Activated CD4-positive, alpha-beta T cell treated with anti-CD3 and anti-CD28 coated beads for 36 hours (primary cell): Measurements from ENCODE around the gene TLE5. TPM values are rescaled to one million over a fixed set of nuclear protein-coding genes. Genes with fewer than 3 reads are reported as not detected.

Experiments
- ATAC-seq: fragments of 200-7000 bp; cut with Tn5 transposase; one replicate; pipeline ENCODE4 v1.10.0; 2021; ENCODE audit warnings: mild to moderate bottlenecking, moderate library complexity
- CTCF ChIA-PET: fragments of 350-600 bp; sonication (Branson Sonifier 250); formaldehyde crosslinking; loops from one replicate; lab custom pipeline; 2021; ENCODE audit warnings: antibody characterized with exemption; lab: Charles Lee
- POLR2A ChIA-PET: fragments of 350-600 bp; sonication (Branson Sonifier 250); formaldehyde crosslinking; loops from one replicate; lab custom pipeline; 2021; ENCODE audit warnings: antibody characterized with exemption, inconsistent platforms; lab: Charles Lee
- DNase-seq: peaks from one replicate; pipeline ENCODE4 v3.0.0-alpha.2; 2020
- H3K27ac Mint-ChIP-seq: one replicate; pipeline ENCODE4 v1.8.0; 2021; ENCODE audit warnings: mixed read lengths
- H3K27me3 Mint-ChIP-seq: one replicate; pipeline ENCODE4 v1.8.0; 2021; ENCODE audit warnings: mixed read lengths
- H3K36me3 Mint-ChIP-seq: one replicate; pipeline ENCODE4 v1.8.0; 2021; ENCODE audit warnings: low read depth, mixed read lengths
- H3K4me1 Mint-ChIP-seq: one replicate; pipeline ENCODE4 v1.8.0; 2021; ENCODE audit warnings: mixed read lengths
- H3K4me3 Mint-ChIP-seq: one replicate; pipeline ENCODE4 v1.8.0; 2021; ENCODE audit warnings: mild to moderate bottlenecking, moderate library complexity, mixed read lengths
- H3K9me3 Mint-ChIP-seq: one replicate; pipeline ENCODE4 v1.8.0; 2021; ENCODE audit warnings: low read depth, mixed read lengths
- intact Hi-C, 2 experiments: fragments of 100-400 bp; cut with DNase I in 1 of 2; cut with micrococcal nuclease in 1 of 2; formaldehyde crosslinking; loops; one replicate each; pipeline versions ENCODE4 v1.14.2 to v1.15.1; 2022 to 2024; cut with DNase I, micrococcal nuclease
- total RNA-seq, 2 experiments: library from RNA; stranded (reverse); gene quantifications; one replicate each; pipeline ENCODE4 v1.2.3, GENCODE V29; 2021

Gene TLE5
- total RNA-seq, 2 experiments from 2014 or later: 349 to 533 TPM

GRCh38 chr19:3102239-3103140 is 40.2 kb upstream of the TLE5 start:
- intact Hi-C loops: loop anchor here in 1 of 2 experiments (10.0 kb wide), 1 partner anchor 458 kb away; no protein-coding TSS in a partner anchor
- H3K27ac Mint-ChIP-seq: no peak overlapping the region
- no peak for ATAC-seq
- CTCF ChIA-PET: interaction anchor here (0.9 to 4.1 kb wide), 5 partner anchors 15 to 215 kb away, joined by 3 to 28 read pairs (median 4); no protein-coding TSS in a partner anchor
- no peak overlapping the region for H3K4me3 Mint-ChIP-seq
- POLR2A ChIA-PET: interaction anchor here (1.0 kb wide), 1 partner anchor 67 kb away, joined by 3 read pairs; no protein-coding TSS in a partner anchor
- DNase-seq: no peak
- no peaks in the 10 kb centered on the region for H3K9me3 Mint-ChIP-seq
- peaks cover 18% of the 10 kb centered on the region for H3K4me1 Mint-ChIP-seq
- H3K27me3 Mint-ChIP-seq: no peaks in the 10 kb centered on the region
- no peaks in the 10 kb centered on the region for H3K36me3 Mint-ChIP-seq

- no peaks in the 10 kb centered on the region for H3K27me3 Mint-ChIP-seq
- H3K9me3 Mint-ChIP-seq: no peaks in the 10 kb centered on the region
- intact Hi-C loops: loop anchor here in 1 of 2 experiments (10.0 kb wide), 1 partner anchor 456 kb away; no protein-coding TSS in a partner anchor
- H3K27ac Mint-ChIP-seq: no peak overlapping the region
- no peak overlapping the region for H3K4me3 Mint-ChIP-seq
- no peaks in the 10 kb centered on the region for H3K36me3 Mint-ChIP-seq
- CTCF ChIA-PET: interaction anchor here (0.6 to 4.1 kb wide), 3 partner anchors 137 to 283 kb away, joined by 3 to 28 read pairs (median 4); no protein-coding TSS in a partner anchor
- DNase-seq (no peak), ATAC-seq (no peak)
- H3K4me1 Mint-ChIP-seq: peaks cover 24% of the 10 kb centered on the region
- POLR2A ChIA-PET: no interaction called here
Measured at GRCh38 chr19:3100747-3101730, 38.7 kb upstream of the TLE5 start.

GRCh38 chr19:3100331-3100730 is 38.0 kb upstream of the TLE5 start:
- Mint-ChIP-seq H3K9me3 (no peaks in the 10 kb centered on the region), H3K27me3 (no peaks in the 10 kb centered on the region), H3K4me1 (peaks cover 31% of the 10 kb centered on the region), H3K27ac (no peak overlapping the region), H3K4me3 (no peak overlapping the region), H3K36me3 (no peaks in the 10 kb centered on the region)
- no peak for DNase-seq
- intact Hi-C loops: loop anchor here in 1 of 2 experiments (10.0 kb wide), 1 partner anchor 456 kb away; no protein-coding TSS in a partner anchor
- ChIA-PET POLR2A (no interaction called here), CTCF (interaction anchor here (0.6 to 1.4 kb wide), 2 partner anchors 150 to 284 kb away, joined by 3 to 4 read pairs; no protein-coding TSS in a partner anchor)
- no peak for ATAC-seq

DNA sequence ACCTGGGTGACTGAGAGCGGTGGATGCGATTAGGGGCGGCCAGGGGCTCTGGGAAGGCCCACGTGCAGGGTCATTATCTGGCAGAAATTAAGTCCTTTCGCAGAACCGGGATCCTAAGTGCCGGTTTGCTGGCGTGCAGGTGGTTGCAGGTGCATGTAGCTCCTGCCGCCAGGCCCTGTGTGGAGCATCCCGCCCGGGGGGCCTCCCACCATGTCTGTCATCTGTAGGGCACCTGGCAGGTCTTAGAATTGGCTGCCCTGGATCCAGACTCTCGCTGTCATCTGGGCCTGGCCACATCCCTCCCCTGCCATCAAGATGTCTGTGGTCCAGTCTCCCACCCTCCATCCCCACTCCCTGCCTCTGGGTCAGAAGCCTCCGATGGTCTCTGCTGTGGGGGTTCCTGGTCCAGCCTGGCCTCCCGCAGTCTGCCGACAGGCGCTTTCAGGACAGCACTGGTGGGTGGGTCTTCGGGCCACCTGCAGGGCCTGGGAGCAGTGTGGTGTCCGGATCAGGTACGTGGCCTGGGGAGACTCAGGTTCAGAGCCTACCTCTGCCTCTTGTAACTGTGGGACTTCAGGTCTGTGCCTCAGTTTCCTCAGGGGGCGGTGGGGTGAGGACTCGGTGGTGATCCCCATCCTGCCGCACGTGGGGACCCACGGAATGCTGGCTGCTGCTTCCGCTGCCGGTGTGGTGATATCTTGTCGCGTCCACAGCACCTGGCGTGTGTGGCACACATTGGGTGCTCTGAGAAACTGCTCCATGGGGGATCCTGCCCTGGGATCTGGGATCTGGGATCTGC is 37.3 kb upstream of the TLE5 start:
- no peaks in the 10 kb centered on the region for H3K36me3 Mint-ChIP-seq
- H3K4me1 Mint-ChIP-seq: peaks cover 34% of the 10 kb centered on the region
- no peak overlapping the region for H3K27ac Mint-ChIP-seq
- H3K4me3 Mint-ChIP-seq: no peak overlapping the region
- ChIA-PET POLR2A (interaction anchor here (0.6 kb wide), 1 partner anchor 18 kb away, joined by 5 read pairs; no protein-coding TSS in a partner anchor), CTCF (interaction anchor here (1.1 to 1.4 kb wide), 2 partner anchors 10 to 149 kb away, joined by 3 to 4 read pairs; no protein-coding TSS in a partner anchor)
- no peak for DNase-seq
- ATAC-seq: no peak
- intact Hi-C loops: loop anchor here in 1 of 2 experiments (10.0 kb wide), 1 partner anchor 455 kb away; no protein-coding TSS in a partner anchor
- no peaks in the 10 kb centered on the region for H3K27me3 Mint-ChIP-seq
- H3K9me3 Mint-ChIP-seq: no peaks in the 10 kb centered on the region

- POLR2A ChIA-PET: interaction anchor here (0.6 kb wide), 1 partner anchor 19 kb away, joined by 5 read pairs; no protein-coding TSS in a partner anchor
Measured at GRCh38 chr19:3098515-3099346, 36.4 kb upstream of the TLE5 start.

DNA sequence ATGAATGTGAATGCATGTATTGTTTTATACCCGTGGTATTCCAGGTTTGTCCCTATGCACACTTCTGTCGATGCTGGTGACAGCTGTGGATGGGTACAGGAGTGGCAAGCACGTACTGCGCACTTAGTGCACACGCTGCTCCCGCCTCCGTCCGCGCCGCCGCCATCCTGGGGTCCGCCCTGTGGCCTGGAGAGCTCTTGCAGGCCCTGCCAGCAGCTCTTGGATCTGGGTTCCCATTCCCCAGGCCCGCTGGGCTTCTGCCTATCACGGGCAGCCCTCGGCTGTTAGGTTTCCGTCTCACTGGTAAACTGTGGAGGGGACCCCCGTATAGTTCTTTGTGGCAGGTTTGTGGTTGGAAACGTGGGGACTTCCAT is 35.8 kb upstream of the TLE5 start:
- no peak for ATAC-seq
- Mint-ChIP-seq H3K36me3 (no peaks in the 10 kb centered on the region), H3K9me3 (no peaks in the 10 kb centered on the region), H3K4me1 (peaks cover 28% of the 10 kb centered on the region), H3K4me3 (no peak overlapping the region), H3K27ac (no peak overlapping the region), H3K27me3 (no peaks in the 10 kb centered on the region)
- intact Hi-C loops: no loop called here
- ChIA-PET CTCF (interaction anchor here (0.7 to 1.1 kb wide), 2 partner anchors 8 to 11 kb away, joined by 3 to 4 read pairs; no protein-coding TSS in a partner anchor), POLR2A (no interaction called here)
- no peak for DNase-seq

More at GRCh38 chr19:3098515-3099346, 36.4 kb upstream of the TLE5 start:
- intact Hi-C loops: no loop called here
- Mint-ChIP-seq H3K36me3 (no peaks in the 10 kb centered on the region), H3K4me1 (peaks cover 29% of the 10 kb centered on the region), H3K27ac (no peak overlapping the region), H3K27me3 (no peaks in the 10 kb centered on the region), H3K4me3 (peak overlapping the region; percentile 45), H3K9me3 (no peaks in the 10 kb centered on the region)
- DNase-seq (no peak), ATAC-seq (no peak)
- CTCF ChIA-PET: interaction anchor here (1.1 kb wide), 1 partner anchor 10 kb away, joined by 4 read pairs; no protein-coding TSS in a partner anchor

GRCh38 chr19:3097442-3097871 is 35.2 kb upstream of the TLE5 start:
- ATAC-seq (no peak), DNase-seq (no peak)
- ChIA-PET CTCF (interaction anchor here (0.7 kb wide), 1 partner anchor 9 kb away, joined by 3 read pairs; no protein-coding TSS in a partner anchor), POLR2A (no interaction called here)
- Mint-ChIP-seq H3K9me3 (no peaks in the 10 kb centered on the region), H3K36me3 (no peaks in the 10 kb centered on the region), H3K27ac (no peak overlapping the region), H3K4me3 (no peak overlapping the region), H3K27me3 (no peaks in the 10 kb centered on the region), H3K4me1 (peaks cover 28% of the 10 kb centered on the region)
- intact Hi-C loops: no loop called here

- H3K27me3 Mint-ChIP-seq: no peaks in the 10 kb centered on the region
Measured at GRCh38 chr19:3096902-3097326, 34.6 kb upstream of the TLE5 start.

GRCh38 chr19:3096267-3096901 is 34.1 kb upstream of the TLE5 start:
- Mint-ChIP-seq H3K27ac (peak overlapping the region; percentile 25), H3K9me3 (no peaks in the 10 kb centered on the region), H3K4me1 (peaks cover 28% of the 10 kb centered on the region), H3K27me3 (no peaks in the 10 kb centered on the region), H3K36me3 (no peaks in the 10 kb centered on the region), H3K4me3 (peak overlapping the region; percentile 74)
- no peak for DNase-seq
- intact Hi-C loops: no loop called here
- ATAC-seq: no peak
- ChIA-PET POLR2A (no interaction called here), CTCF (interaction anchor here (0.7 to 1.3 kb wide), 4 partner anchors 8 to 134 kb away, joined by 3 to 4 read pairs (median 3); no protein-coding TSS in a partner anchor)

More at GRCh38 chr19:3096902-3097326, 34.6 kb upstream of the TLE5 start:
- POLR2A ChIA-PET: no interaction called here
- Mint-ChIP-seq H3K27ac (no peak overlapping the region), H3K36me3 (no peaks in the 10 kb centered on the region), H3K4me1 (peaks cover 28% of the 10 kb centered on the region), H3K9me3 (no peaks in the 10 kb centered on the region), H3K4me3 (no peak overlapping the region)
- CTCF ChIA-PET: interaction anchor here (0.7 to 1.1 kb wide), 2 partner anchors 9 to 12 kb away, joined by 3 read pairs; no protein-coding TSS in a partner anchor
- ATAC-seq: no peak
- no peak for DNase-seq
- intact Hi-C loops: no loop called here
